Fibroblast of lung (primary cell): ENCODE results near the gene VANGL2. TPM values are rescaled to one million over a fixed set of nuclear protein-coding genes. Genes with fewer than 3 reads are reported as not detected.
A peak's percentile ranks its signal among the peaks of the same experiment; 100 is the strongest.

Experiments
- DNase-seq, 2 donors: peaks; one replicate each; pipeline versions ENCODE4 v3.0.0 to v3.0.0-alpha.2; 2010; ENCODE audit warnings: low read depth in 2 of 2
- H2AFZ ChIP-seq: 2 replicates; pipeline ENCODE4 v1.5.1; 2012; ENCODE audit warnings: low read length, control low read depth, inconsistent platforms
- H3K27ac ChIP-seq: 2 replicates; pipeline ENCODE4 v1.5.1; 2011; ENCODE audit warnings: low read length, control low read depth; ENCODE audit not compliant: insufficient read depth
- H3K27me3 ChIP-seq: 2 replicates; pipeline ENCODE4 v1.5.1; 2011; ENCODE audit warnings: mild to moderate bottlenecking, low read length; ENCODE audit not compliant: control insufficient read depth, insufficient read depth
- H3K36me3 ChIP-seq: 2 replicates; pipeline ENCODE4 v1.5.1; 2011; ENCODE audit warnings: low read length; ENCODE audit not compliant: control insufficient read depth, insufficient read depth
- H3K4me1 ChIP-seq: 2 replicates; pipeline ENCODE4 v1.5.1; 2011; ENCODE audit warnings: low read length; ENCODE audit not compliant: control insufficient read depth, insufficient read depth; ENCODE audit errors: extremely low read depth
- H3K4me2 ChIP-seq: 2 replicates; pipeline ENCODE4 v1.5.1; 2011; ENCODE audit warnings: low read length, control low read depth; ENCODE audit not compliant: insufficient read depth; ENCODE audit errors: extremely low read depth
- H3K4me3 ChIP-seq, 4 experiments: fragments of 200-600 bp in 1 of 4; sonication (generic) in 1 of 4; replicated peaks in 1 of 4; 2 replicates each; pipeline ENCODE4 v1.5.1; 2011 to 2016; ENCODE audit warnings: low read length in 4 of 4, low read depth in 3 of 4, mild to moderate bottlenecking in 3 of 4, control low read depth in 2 of 4, inconsistent platforms in 1 of 4, mixed read lengths in 1 of 4; ENCODE audit not compliant: insufficient read depth in 1 of 4; ENCODE audit errors: control extremely low read depth in 1 of 4
- H3K79me2 ChIP-seq: 2 replicates; pipeline ENCODE4 v1.5.1; 2012; ENCODE audit warnings: mild to moderate bottlenecking, low read length, inconsistent platforms; ENCODE audit not compliant: control insufficient read depth, insufficient read depth
- H3K9ac ChIP-seq: 2 replicates; pipeline ENCODE4 v1.5.1; 2011; ENCODE audit warnings: mild to moderate bottlenecking, low read length, control low read depth; ENCODE audit not compliant: insufficient read depth
- H3K9me3 ChIP-seq: 2 replicates; pipeline ENCODE4 v1.5.1; 2012; ENCODE audit warnings: low read depth, low read length; ENCODE audit not compliant: control insufficient read depth, insufficient read depth
- H4K20me1 ChIP-seq: 2 replicates; pipeline ENCODE4 v1.5.1; 2011; ENCODE audit warnings: low read length; ENCODE audit not compliant: control insufficient read depth, insufficient read depth; ENCODE audit errors: extremely low read depth
- CTCF ChIP-seq, 2 donors: IDR thresholded peaks in 1 of 2; conservative IDR thresholded peaks in 1 of 2; 1 replicate in 1 of 2; 2 replicates in 1 of 2; pipeline ENCODE4 v1.5.1; 2011 to 2012; ENCODE audit warnings: low read length in 2 of 2, control low read depth in 1 of 2, inconsistent platforms in 1 of 2, low read depth in 1 of 2, mild to moderate bottlenecking in 1 of 2
- EZH2 ChIP-seq: IDR thresholded peaks from 2 replicates; pipeline ENCODE4 v1.5.1; 2012; ENCODE audit warnings: low read length, control low read depth, mild to moderate bottlenecking; ENCODE audit errors: missing control alignments
- polyA plus RNA-seq, 2 donors: library from polyadenylated mRNA; depleted of rRNA in 1 of 2; stranded (reverse) in 1 of 2; unstranded in 1 of 2; fragments of >200 nt; gene quantifications; 2 replicates each; pipeline ENCODE4 v1.2.1, GENCODE V29; 2011 to 2012; ENCODE audit warnings: missing spikeins in 1 of 2
- total RNA-seq: library from RNA; depleted of rRNA; stranded (reverse); fragments of >200 nt; gene quantifications from 2 replicates; pipeline ENCODE4 v1.2.1, GENCODE V29; 2014

VANGL2 gene
- total and polyA plus RNA-seq, 2 donors (not counting 1 experiment from before 2014, with no cell fraction given), result 0.01 TPM; not detected in 1

GRCh38 chr1:160353223-160353622, 47.1 kb upstream of the VANGL2 start:
- Histone ChIP-seq H3K27me3 (no peaks in the 10 kb centered on the region), H3K4me2 (no peak overlapping the region), H3K9me3 (no peaks in the 10 kb centered on the region), H3K9ac (no peak overlapping the region), H3K36me3 (peaks cover 27% of the 10 kb centered on the region), H2AFZ (no peak overlapping the region), H3K4me1 (no peaks in the 10 kb centered on the region), H3K79me2 (no peaks in the 10 kb centered on the region), H3K27ac (no peak overlapping the region), H3K4me3 (no peak overlapping the region), H4K20me1 (no peaks in the 10 kb centered on the region)
- peak in 1 of 2 donors; percentile 30 for DNase-seq
- TF ChIP-seq EZH2 (no peak), CTCF (conservative IDR thresholded peaks at IDR 0.05 in 1 of 2, IDR thresholded peaks at IDR 0.05 in 1 of 2; ENCODE audit: low read depth in 1 of 2, low read length in 2 of 2) (no peak)

- H3K4me2 ChIP-seq, result no peak overlapping the region
- H3K36me3 ChIP-seq, result peaks cover 28% of the 10 kb centered on the region
- H3K4me1 ChIP-seq, result no peaks in the 10 kb centered on the region
- H3K27me3 ChIP-seq, result no peaks in the 10 kb centered on the region
- H2AFZ ChIP-seq, result no peak overlapping the region
- peak; percentile 14 to 17 for DNase-seq
- H3K4me3 ChIP-seq, result no peak overlapping the region
- no peak overlapping the region for H3K27ac ChIP-seq
- no peaks in the 10 kb centered on the region for H4K20me1 ChIP-seq
- no peak overlapping the region for H3K9ac ChIP-seq
- H3K9me3 ChIP-seq, result no peaks in the 10 kb centered on the region
- no peaks in the 10 kb centered on the region for H3K79me2 ChIP-seq
- no peak for TF ChIP-seq EZH2
- TF ChIP-seq CTCF (conservative IDR thresholded peaks at IDR 0.05 in 1 of 2, IDR thresholded peaks at IDR 0.05 in 1 of 2; ENCODE audit: low read depth in 1 of 2, low read length in 2 of 2), result peak; percentile 35 to 55
Measured at GRCh38 chr1:160354388-160354985, 45.9 kb upstream of the VANGL2 start.

GRCh38 chr1:160357286-160358002, 42.9 kb upstream of the VANGL2 start:
- H3K79me2 ChIP-seq, result no peaks in the 10 kb centered on the region
- peaks cover 26% of the 10 kb centered on the region for H3K36me3 ChIP-seq
- H3K9ac ChIP-seq, result no peak overlapping the region
- TF ChIP-seq CTCF (conservative IDR thresholded peaks at IDR 0.05 in 1 of 2, IDR thresholded peaks at IDR 0.05 in 1 of 2; ENCODE audit: low read depth in 1 of 2, low read length in 2 of 2), result no peak
- TF ChIP-seq EZH2, result no peak
- no peak overlapping the region for H2AFZ ChIP-seq
- no peaks in the 10 kb centered on the region for H3K27me3 ChIP-seq
- H3K4me3 ChIP-seq, result no peak overlapping the region
- no peaks in the 10 kb centered on the region for H3K4me1 ChIP-seq
- peak in 1 of 2 donors; percentile 11 for DNase-seq
- no peak overlapping the region for H3K4me2 ChIP-seq
- no peaks in the 10 kb centered on the region for H3K9me3 ChIP-seq
- no peaks in the 10 kb centered on the region for H4K20me1 ChIP-seq
- H3K27ac ChIP-seq, result no peak overlapping the region
